CD8-positive, alpha-beta memory T cell (primary cell): ENCODE data around the gene ITGA5. TPM values are rescaled to one million over a fixed set of nuclear protein-coding genes. Genes with fewer than 3 reads are reported as not detected.

Experiments
- CTCF ChIA-PET: fragments of 350-600 bp; sonication (Branson Sonifier 250); formaldehyde crosslinking; loops from one replicate; lab custom pipeline; 2021; ENCODE audit warnings: antibody characterized with exemption; lab: Charles Lee
- POLR2A ChIA-PET: fragments of 350-600 bp; sonication (Branson Sonifier 250); formaldehyde crosslinking; loops from one replicate; lab custom pipeline; 2021; ENCODE audit warnings: antibody characterized with exemption; lab: Charles Lee
- DNase-seq, 5 donors: peaks; one replicate each; pipeline versions ENCODE4 v3.0.0 to v3.0.0-alpha.2; 2020 to 2022; ENCODE audit warnings: mixed read lengths in 1 of 5
- H3K27ac ChIP-seq: one replicate; pipeline ENCODE4 v1.7.0; 2013; ENCODE audit warnings: low read depth, mild to moderate bottlenecking, low read length, moderate library complexity
- H3K27me3 ChIP-seq: 2 replicates; pipeline ENCODE4 v1.7.0; 2013; ENCODE audit warnings: low read length, mild to moderate bottlenecking; ENCODE audit not compliant: insufficient read depth, poor library complexity, severe bottlenecking
- H3K36me3 ChIP-seq: 2 replicates; pipeline ENCODE4 v1.7.0; 2013; ENCODE audit warnings: mild to moderate bottlenecking, low read length, moderate library complexity; ENCODE audit not compliant: insufficient read depth
- H3K4me1 ChIP-seq: 2 replicates; pipeline ENCODE4 v1.7.0; 2013; ENCODE audit warnings: mild to moderate bottlenecking, low read length, moderate library complexity; ENCODE audit not compliant: insufficient read depth
- H3K4me3 ChIP-seq: 2 replicates; pipeline ENCODE4 v1.7.0; 2013; ENCODE audit warnings: mild to moderate bottlenecking, low read length
- H3K9me3 ChIP-seq: 2 replicates; pipeline ENCODE4 v1.7.0; 2013; ENCODE audit warnings: mild to moderate bottlenecking, low read length
- H3K27ac Mint-ChIP-seq, 8 donors: one replicate each; pipeline ENCODE4 v1.8.0; 2020 to 2021; ENCODE audit warnings: mixed read lengths in 8 of 8, mild to moderate bottlenecking in 6 of 8, inconsistent platforms in 3 of 8, moderate library complexity in 3 of 8
- H3K27me3 Mint-ChIP-seq, 2 donors: one replicate each; pipeline ENCODE4 v1.8.0; 2020 to 2021; ENCODE audit warnings: mixed read lengths in 2 of 2, mild to moderate bottlenecking in 1 of 2, moderate library complexity in 1 of 2
- H3K36me3 Mint-ChIP-seq, 3 donors: one replicate each; pipeline ENCODE4 v1.8.0; 2020 to 2021; ENCODE audit warnings: mixed read lengths in 3 of 3, inconsistent platforms in 1 of 3, mild to moderate bottlenecking in 1 of 3
- H3K4me1 Mint-ChIP-seq, 3 donors: one replicate each; pipeline ENCODE4 v1.8.0; 2020 to 2021; ENCODE audit warnings: mixed read lengths in 3 of 3, inconsistent platforms in 1 of 3, mild to moderate bottlenecking in 1 of 3
- H3K4me3 Mint-ChIP-seq, 7 donors: one replicate each; pipeline ENCODE4 v1.8.0; 2020 to 2021; ENCODE audit warnings: mixed read lengths in 7 of 7, mild to moderate bottlenecking in 6 of 7, moderate library complexity in 4 of 7, inconsistent platforms in 2 of 7
- H3K9me3 Mint-ChIP-seq, 5 donors: one replicate each; pipeline ENCODE4 v1.8.0; 2020 to 2022; ENCODE audit warnings: mixed read lengths in 5 of 5, mild to moderate bottlenecking in 3 of 5, moderate library complexity in 2 of 5, inconsistent platforms in 1 of 5
- polyA plus RNA-seq: library from polyadenylated mRNA; unstranded; fragments of 300-500 nt; fragmentation: Illumina TruSeq; gene quantifications from one replicate; pipeline ENCODE4 v1.2.3, GENCODE V29; 2021
- total RNA-seq, 2 experiments: library from RNA; stranded (reverse); gene quantifications; one replicate each; pipeline ENCODE4 v1.2.3, GENCODE V29; 2021

ITGA5 gene
- total and polyA plus RNA-seq, 3 experiments from 2014 or later: 23.2 to 50.6 (median 25.7) TPM

GRCh38 chr12:54398218-54398617 is 20.8 kb downstream of the ITGA5 start:
- peaks cover 4 to 90% (median 25%) of the 10 kb centered on the region in 3 donors for H3K36me3 Mint-ChIP-seq
- CTCF ChIA-PET: interaction anchor here (0.8 to 11.8 kb wide), 8 partner anchors 17 to 130 kb away, joined by 3 to 386 read pairs (median 30); partner anchors contain the start of genes ITGA5 and NCKAP1L
- Histone ChIP-seq H3K27me3 (no peaks in the 10 kb centered on the region), H3K27ac (no peak overlapping the region), H3K4me1 (peaks cover 17% of the 10 kb centered on the region), H3K9me3 (no peaks in the 10 kb centered on the region), H3K4me3 (no peak overlapping the region), H3K36me3 (peaks cover 81% of the 10 kb centered on the region)
- no peak overlapping the region for H3K4me3 Mint-ChIP-seq
- H3K9me3 Mint-ChIP-seq: no peaks in the 10 kb centered on the region
- DNase-seq: no peak
- no peaks in the 10 kb centered on the region for H3K27me3 Mint-ChIP-seq
- peak overlapping the region in 5 of 8 donors; percentile 54 to 84 (median 74) for H3K27ac Mint-ChIP-seq
- POLR2A ChIA-PET: interaction anchor here (0.7 to 2.7 kb wide), 2 partner anchors 16 to 41 kb away, joined by 7 to 17 read pairs; no protein-coding TSS in a partner anchor
- peaks cover 18 to 29% (median 21%) of the 10 kb centered on the region in 3 donors for H3K4me1 Mint-ChIP-seq

GRCh38 chr12:54397157-54397556 is 21.9 kb downstream of the ITGA5 start:
- DNase-seq: no peak
- Histone ChIP-seq H3K9me3 (no peaks in the 10 kb centered on the region), H3K4me3 (no peak overlapping the region), H3K27ac (no peak overlapping the region), H3K36me3 (peaks cover 74% of the 10 kb centered on the region), H3K27me3 (no peaks in the 10 kb centered on the region), H3K4me1 (peaks cover 20% of the 10 kb centered on the region)
- Mint-ChIP-seq H3K4me3 (no peak overlapping the region), H3K4me1 (peaks cover 18 to 29% (median 25%) of the 10 kb centered on the region in 3 donors), H3K9me3 (no peaks in the 10 kb centered on the region), H3K36me3 (peaks cover 4 to 79% (median 24%) of the 10 kb centered on the region in 3 donors), H3K27ac (peak overlapping the region in 4 of 8 donors; percentile 12 to 49 (median 46)), H3K27me3 (no peaks in the 10 kb centered on the region)
- ChIA-PET CTCF (interaction anchor here (0.6 to 11.8 kb wide), 6 partner anchors 12 to 75 kb away, joined by 3 to 386 read pairs (median 3); partner anchors contain the start of genes ITGA5 and ZNF385A), POLR2A (interaction anchor here (0.6 kb wide), 1 partner anchor 9 kb away, joined by 3 read pairs; no protein-coding TSS in a partner anchor)

GRCh38 chr12:54395545-54395944 is 23.5 kb downstream of the ITGA5 start:
- ChIA-PET CTCF (interaction anchor here (1.0 to 11.8 kb wide), 8 partner anchors 9 to 102 kb away, joined by 3 to 386 read pairs (median 6); partner anchors contain the start of genes ITGA5 and NCKAP1L), POLR2A (no interaction called here)
- no peaks in the 10 kb centered on the region for H3K9me3 ChIP-seq
- no peak for DNase-seq
- H3K27me3 ChIP-seq: no peaks in the 10 kb centered on the region
- H3K27ac ChIP-seq: no peak overlapping the region
- no peaks in the 10 kb centered on the region for H3K27me3 Mint-ChIP-seq
- peaks cover 26% of the 10 kb centered on the region for H3K4me1 ChIP-seq
- peaks cover 4 to 64% (median 24%) of the 10 kb centered on the region in 3 donors for H3K36me3 Mint-ChIP-seq
- peak overlapping the region in 2 of 8 donors; percentile 36 to 38 for H3K27ac Mint-ChIP-seq
- peaks cover 57% of the 10 kb centered on the region for H3K36me3 ChIP-seq
- H3K9me3 Mint-ChIP-seq: no peaks in the 10 kb centered on the region
- H3K4me3 Mint-ChIP-seq: no peak overlapping the region
- H3K4me1 Mint-ChIP-seq: peaks cover 23 to 38% (median 36%) of the 10 kb centered on the region in 3 donors
- no peak overlapping the region for H3K4me3 ChIP-seq

GRCh38 chr12:54394986-54395385 is 24.1 kb downstream of the ITGA5 start:
- H3K4me1 Mint-ChIP-seq: peaks cover 21 to 36% (median 32%) of the 10 kb centered on the region in 3 donors
- H3K27ac Mint-ChIP-seq: peak overlapping the region in 2 of 8 donors; percentile 56 to 76
- H3K27ac ChIP-seq: no peak overlapping the region
- no peaks in the 10 kb centered on the region for H3K9me3 Mint-ChIP-seq
- peaks cover 52% of the 10 kb centered on the region for H3K36me3 ChIP-seq
- no peaks in the 10 kb centered on the region for H3K27me3 ChIP-seq
- peaks cover 26% of the 10 kb centered on the region for H3K4me1 ChIP-seq
- H3K4me3 ChIP-seq: no peak overlapping the region
- no peak overlapping the region for H3K4me3 Mint-ChIP-seq
- peaks cover 4 to 59% (median 19%) of the 10 kb centered on the region in 3 donors for H3K36me3 Mint-ChIP-seq
- ChIA-PET POLR2A (no interaction called here), CTCF (interaction anchor here (1.1 to 11.8 kb wide), 5 partner anchors 8 to 41 kb away, joined by 3 to 386 read pairs (median 8); partner anchors contain the start of gene ITGA5)
- no peaks in the 10 kb centered on the region for H3K27me3 Mint-ChIP-seq
- no peaks in the 10 kb centered on the region for H3K9me3 ChIP-seq
- no peak for DNase-seq

- H3K4me1 Mint-ChIP-seq: peaks cover 22 to 39% (median 33%) of the 10 kb centered on the region in 3 donors
- peaks cover 45% of the 10 kb centered on the region for H3K36me3 ChIP-seq
- no peaks in the 10 kb centered on the region for H3K27me3 ChIP-seq
- peaks cover 23% of the 10 kb centered on the region for H3K4me1 ChIP-seq
- no peaks in the 10 kb centered on the region for H3K27me3 Mint-ChIP-seq
- ChIA-PET POLR2A (no interaction called here), CTCF (interaction anchor here (1.1 to 1.4 kb wide), 2 partner anchors 15 to 169 kb away, joined by 3 to 6 read pairs; no protein-coding TSS in a partner anchor)
- peak overlapping the region in 3 of 7 donors; percentile 34 to 51 (median 34) for H3K4me3 Mint-ChIP-seq
- peak overlapping the region in 5 of 8 donors; percentile 23 to 92 (median 64) for H3K27ac Mint-ChIP-seq
- H3K9me3 ChIP-seq: no peaks in the 10 kb centered on the region
- no peak overlapping the region for H3K27ac ChIP-seq
- no peak overlapping the region for H3K4me3 ChIP-seq
- H3K9me3 Mint-ChIP-seq: no peaks in the 10 kb centered on the region
- peaks cover 3 to 54% (median 16%) of the 10 kb centered on the region in 3 donors for H3K36me3 Mint-ChIP-seq
- peak in 1 of 5 donors; percentile 33 for DNase-seq
Observed at GRCh38 chr12:54394281-54394719, 24.8 kb downstream of the ITGA5 start.

GRCh38 chr12:54393743-54394142 is 25.3 kb downstream of the ITGA5 start:
- ChIA-PET POLR2A (no interaction called here), CTCF (interaction anchor here (1.0 to 2.8 kb wide), 6 partner anchors 13 to 170 kb away, joined by 3 to 20 read pairs (median 4); no protein-coding TSS in a partner anchor)
- Mint-ChIP-seq H3K36me3 (peaks cover 0 to 52% (median 15%) of the 10 kb centered on the region in 3 donors), H3K4me1 (peaks cover 20 to 36% (median 30%) of the 10 kb centered on the region in 3 donors), H3K27me3 (no peaks in the 10 kb centered on the region), H3K4me3 (peak overlapping the region in 5 of 7 donors; percentile 8 to 54 (median 45)), H3K27ac (peak overlapping the region in 5 of 8 donors; percentile 10 to 69 (median 61)), H3K9me3 (no peaks in the 10 kb centered on the region)
- DNase-seq: no peak
- Histone ChIP-seq H3K27me3 (no peaks in the 10 kb centered on the region), H3K4me1 (peaks cover 22% of the 10 kb centered on the region), H3K27ac (no peak overlapping the region), H3K9me3 (no peaks in the 10 kb centered on the region), H3K4me3 (no peak overlapping the region), H3K36me3 (peaks cover 39% of the 10 kb centered on the region)

GRCh38 chr12:54393207-54393609 is 25.9 kb downstream of the ITGA5 start:
- Histone ChIP-seq H3K9me3 (no peaks in the 10 kb centered on the region), H3K4me3 (no peak overlapping the region), H3K4me1 (peaks cover 22% of the 10 kb centered on the region), H3K27me3 (no peaks in the 10 kb centered on the region), H3K36me3 (peaks cover 34% of the 10 kb centered on the region), H3K27ac (no peak overlapping the region)
- CTCF ChIA-PET: interaction anchor here (0.6 to 2.8 kb wide), 7 partner anchors 13 to 170 kb away, joined by 3 to 20 read pairs (median 3); no protein-coding TSS in a partner anchor
- Mint-ChIP-seq H3K4me3 (peak overlapping the region in 1 of 7 donors; percentile 54), H3K4me1 (peaks cover 20 to 36% (median 30%) of the 10 kb centered on the region in 3 donors), H3K27me3 (no peaks in the 10 kb centered on the region), H3K9me3 (no peaks in the 10 kb centered on the region), H3K36me3 (peaks cover 0 to 47% (median 15%) of the 10 kb centered on the region in 3 donors), H3K27ac (no peak overlapping the region)
- DNase-seq: no peak
- POLR2A ChIA-PET: no interaction called here
